Measurements from ENCODE around the gene CFAP69.

GRCh38 chr7:90238583-90238982, 6.4 kb upstream of the CFAP69 start:
- TF ChIP-seq CTCF (conservative IDR thresholded peaks at IDR 0.05; ENCODE audit: low read depth, low read length) = no peak
- TF ChIP-seq EZH2 (IDR thresholded peaks at IDR 0.05; ENCODE audit: borderline replicate concordance, low read depth, low read length, poor library complexity, severe bottlenecking) = no peak
